Right atrium auricular region (tissue), 2 donors: ENCODE results near the gene MAPT. TPM values are rescaled to one million over a fixed set of nuclear protein-coding genes. Genes with fewer than 3 reads are reported as not detected.

Experiments used
- DNase-seq: peaks from one replicate; pipeline ENCODE4 v3.0.0-alpha.2; 2019; ENCODE audit warnings: low spot score
- H3K27ac ChIP-seq, 2 donors: fragments of 200-600 bp; sonication (generic); 1 replicate in 1 of 2; 2 replicates in 1 of 2; pipeline ENCODE4 v1.5.1; 2016 to 2019
- H3K27me3 ChIP-seq, 2 donors: fragments of 200-600 bp; sonication (generic); one replicate each; pipeline versions ENCODE4 v1.5.1 to v1.6.0; 2017 to 2019
- H3K36me3 ChIP-seq: fragments of 200-600 bp; sonication (generic); one replicate; pipeline ENCODE4 v1.5.1; 2016
- H3K4me1 ChIP-seq, 2 donors: fragments of 200-600 bp; sonication (generic); one replicate each; pipeline versions ENCODE4 v1.5.1 to v1.6.0; 2017 to 2019
- H3K4me3 ChIP-seq, 2 donors: fragments of 200-600 bp; sonication (generic); 1 replicate in 1 of 2; 2 replicates in 1 of 2; pipeline ENCODE4 v1.5.1; 2017 to 2019; ENCODE audit warnings: mild to moderate bottlenecking in 1 of 2, moderate library complexity in 1 of 2
- H3K9me3 ChIP-seq, 2 donors: fragments of 200-600 bp; sonication (generic); one replicate each; pipeline ENCODE4 v1.5.1; 2019
- total RNA-seq, 2 donors: library from RNA; depleted of rRNA; stranded (reverse); fragments of >200 nt; gene quantifications; one replicate each; pipeline ENCODE4 v1.1.0, GENCODE V29; 2016
- TF ChIP-seq, protein P1 (sequence below), 2 donors: fragments of 200-600 bp; sonication (generic); IDR thresholded peaks; one replicate each; pipeline ENCODE4 v1.5.1; 2019; ENCODE audit warnings: antibody characterized with exemption in 2 of 2

The MAPT gene
- total RNA-seq, 2 donors from 2014 or later, result 7.8 to 23.0 TPM

- H3K4me1 ChIP-seq, result peaks cover 0 to 25% of the 10 kb centered on the region in 2 donors
- H3K9me3 ChIP-seq, result no peaks in the 10 kb centered on the region
- TF ChIP-seq, protein P1, sequence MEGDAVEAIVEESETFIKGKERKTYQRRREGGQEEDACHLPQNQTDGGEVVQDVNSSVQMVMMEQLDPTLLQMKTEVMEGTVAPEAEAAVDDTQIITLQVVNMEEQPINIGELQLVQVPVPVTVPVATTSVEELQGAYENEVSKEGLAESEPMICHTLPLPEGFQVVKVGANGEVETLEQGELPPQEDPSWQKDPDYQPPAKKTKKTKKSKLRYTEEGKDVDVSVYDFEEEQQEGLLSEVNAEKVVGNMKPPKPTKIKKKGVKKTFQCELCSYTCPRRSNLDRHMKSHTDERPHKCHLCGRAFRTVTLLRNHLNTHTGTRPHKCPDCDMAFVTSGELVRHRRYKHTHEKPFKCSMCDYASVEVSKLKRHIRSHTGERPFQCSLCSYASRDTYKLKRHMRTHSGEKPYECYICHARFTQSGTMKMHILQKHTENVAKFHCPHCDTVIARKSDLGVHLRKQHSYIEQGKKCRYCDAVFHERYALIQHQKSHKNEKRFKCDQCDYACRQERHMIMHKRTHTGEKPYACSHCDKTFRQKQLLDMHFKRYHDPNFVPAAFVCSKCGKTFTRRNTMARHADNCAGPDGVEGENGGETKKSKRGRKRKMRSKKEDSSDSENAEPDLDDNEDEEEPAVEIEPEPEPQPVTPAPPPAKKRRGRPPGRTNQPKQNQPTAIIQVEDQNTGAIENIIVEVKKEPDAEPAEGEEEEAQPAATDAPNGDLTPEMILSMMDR (IDR thresholded peaks at IDR 0.05), result no peak
- H3K27ac ChIP-seq, result no peak overlapping the region
- H3K36me3 ChIP-seq, result peaks cover 45% of the 10 kb centered on the region
- no peaks in the 10 kb centered on the region for H3K27me3 ChIP-seq
- no peak for DNase-seq
- no peak overlapping the region for H3K4me3 ChIP-seq
Measured at GRCh38 chr17:46047398-46047797, 153.0 kb downstream of the MAPT start.

GRCh38 chr17:46047856-46048255, 153.5 kb downstream of the MAPT start:
- Histone ChIP-seq H3K9me3 (no peaks in the 10 kb centered on the region), H3K27ac (no peak overlapping the region), H3K4me3 (no peak overlapping the region), H3K36me3 (peaks cover 45% of the 10 kb centered on the region), H3K4me1 (peaks cover 0 to 25% of the 10 kb centered on the region in 2 donors), H3K27me3 (no peaks in the 10 kb centered on the region)
- no peak for DNase-seq
- TF ChIP-seq, protein P1 (IDR thresholded peaks at IDR 0.05), result no peak

- Histone ChIP-seq H3K27ac (no peak overlapping the region), H3K4me1 (peaks cover 0 to 15% of the 10 kb centered on the region in 2 donors), H3K9me3 (no peaks in the 10 kb centered on the region), H3K36me3 (peaks cover 45% of the 10 kb centered on the region), H3K27me3 (no peaks in the 10 kb centered on the region), H3K4me3 (no peak overlapping the region)
- no peak for DNase-seq
- TF ChIP-seq, protein P1 (IDR thresholded peaks at IDR 0.05), result no peak
Measured at GRCh38 chr17:46049656-46050055, 155.3 kb downstream of the MAPT start.

DNA sequence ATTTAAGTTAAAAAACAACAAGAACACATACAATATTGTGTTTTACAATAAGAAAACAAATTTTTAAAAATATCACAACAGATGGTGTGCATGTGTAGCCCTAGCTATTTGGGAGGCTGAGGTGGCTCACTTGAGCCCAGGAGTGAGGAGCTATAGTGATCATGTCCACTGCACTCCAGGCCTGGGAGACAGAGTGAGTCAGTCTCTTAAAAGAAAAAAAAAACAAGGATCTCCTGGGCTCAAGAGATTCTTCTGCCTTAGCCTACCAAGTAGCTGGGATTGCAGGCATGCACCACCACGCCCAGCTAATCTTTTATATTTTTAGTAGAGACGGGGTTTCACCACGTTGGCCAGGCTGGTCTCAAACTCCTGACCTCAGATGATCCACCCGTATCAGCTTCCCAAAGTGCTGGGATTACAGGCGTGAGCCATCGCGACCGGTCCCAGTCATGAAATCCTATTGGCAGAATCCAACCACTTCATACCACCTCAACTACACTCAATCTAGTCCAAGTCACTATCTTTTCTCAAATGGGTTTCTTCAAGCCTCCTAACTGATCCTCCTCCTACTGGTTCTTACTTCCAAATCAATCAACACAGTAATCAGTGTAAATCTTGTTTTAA, 159.7 kb downstream of the MAPT start:
- H3K36me3 ChIP-seq, result peaks cover 24% of the 10 kb centered on the region
- no peaks in the 10 kb centered on the region for H3K9me3 ChIP-seq
- H3K4me1 ChIP-seq, result peaks cover 0 to 2% of the 10 kb centered on the region in 2 donors
- no peak overlapping the region for H3K4me3 ChIP-seq
- no peaks in the 10 kb centered on the region for H3K27me3 ChIP-seq
- H3K27ac ChIP-seq, result no peak overlapping the region
- TF ChIP-seq, protein P1 (IDR thresholded peaks at IDR 0.05), result no peak
- DNase-seq, result no peak

- Histone ChIP-seq H3K27me3 (no peaks in the 10 kb centered on the region), H3K4me1 (peaks cover 0 to 6% of the 10 kb centered on the region in 2 donors), H3K36me3 (no peaks in the 10 kb centered on the region), H3K4me3 (no peak overlapping the region), H3K27ac (no peak overlapping the region), H3K9me3 (no peaks in the 10 kb centered on the region)
- TF ChIP-seq, protein P1 (IDR thresholded peaks at IDR 0.05), result no peak
- DNase-seq, result no peak
Measured at GRCh38 chr17:46056800-46057304, 162.5 kb downstream of the MAPT start.

DNA sequence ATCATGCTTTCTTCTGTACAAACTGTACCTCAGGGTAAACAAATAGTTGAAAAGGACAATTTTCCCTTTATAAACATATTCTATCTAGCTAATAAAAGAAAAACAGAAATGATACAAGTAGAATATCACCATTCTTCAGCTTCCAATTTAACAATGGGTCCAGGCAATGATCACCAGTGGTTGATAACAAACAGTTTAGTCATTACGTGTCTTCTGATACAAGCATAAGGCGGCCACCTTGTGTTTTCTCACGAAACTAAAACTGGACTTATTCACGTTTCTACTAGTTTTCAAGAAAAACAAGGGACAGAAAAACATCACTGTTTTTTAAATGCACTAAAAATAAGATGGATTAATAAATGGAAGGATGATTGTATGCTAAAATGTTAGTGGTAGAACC, 163.0 kb downstream of the MAPT start:
- no peaks in the 10 kb centered on the region for H3K36me3 ChIP-seq
- H3K27ac ChIP-seq, result no peak overlapping the region

More for the DNA sequence above, 163.0 kb downstream of the MAPT start:
- Histone ChIP-seq H3K9me3 (no peaks in the 10 kb centered on the region), H3K4me1 (peaks cover 0 to 6% of the 10 kb centered on the region in 2 donors), H3K4me3 (no peak overlapping the region), H3K27me3 (no peaks in the 10 kb centered on the region)
- TF ChIP-seq, protein P1 (IDR thresholded peaks at IDR 0.05), result no peak
- DNase-seq, result no peak
